GM12878 (cell line): ENCODE data around the gene TRIM32. TPM values are rescaled to one million over a fixed set of nuclear protein-coding genes. Genes with fewer than 3 reads are reported as not detected.

Source experiments
- ATAC-seq: fragments of 200-7000 bp; cut with Tn5 transposase; 3 replicates; pipeline ENCODE4 v1.9.1; 2020; ENCODE audit warnings: mild to moderate bottlenecking, moderate library complexity
- BruUV-seq: library from RNA; stranded (reverse); fragments of 400-500 nt; replicated peaks from 2 replicates; lab custom pipeline; 2021; lab: Mats Ljungman, UMichigan
- CTCF ChIA-PET: fragments of 300-600 bp; sonication (Branson Sonifier 250); formaldehyde crosslinking; extraction: SDS; loops from one replicate; lab custom pipeline; 2021; ENCODE audit warnings: inconsistent platforms; lab: Yijun Ruan, JAX
- POLR2A ChIA-PET: fragments of 350-600 bp; formaldehyde crosslinking; extraction: SDS; loops from one replicate; lab custom pipeline; 2021; ENCODE audit warnings: inconsistent platforms; lab: Charles Lee
- RAD21 ChIA-PET: fragments of 300-600 bp; sonication (Branson Sonifier 250); formaldehyde crosslinking; loops from one replicate; lab custom pipeline; 2023; ENCODE audit warnings: antibody characterized with exemption; ENCODE audit not compliant: unreplicated experiment; lab: Charles Lee
- SMC1A ChIA-PET: fragments of 300-600 bp; sonication (Branson Sonifier 250); formaldehyde crosslinking; loops from one replicate; lab custom pipeline; 2023; ENCODE audit not compliant: unreplicated experiment, uncharacterized antibody; lab: Charles Lee
- DNase-seq: peaks from one replicate; pipeline ENCODE4 v3.0.0-alpha.2; 2011; ENCODE audit warnings: low read depth, low spot score
- FAIRE-seq: peaks from 3 replicates; lab custom pipeline; 2011; peaks lifted over from hg19 to GRCh38; lab: Jason Lieb, UNC
- H2AFZ ChIP-seq: 2 replicates; pipeline ENCODE4 v1.6.0; 2011; ENCODE audit warnings: low read depth, low read length, control low read depth; ENCODE audit not compliant: control insufficient read depth
- H3K27ac ChIP-seq: 2 replicates; pipeline ENCODE4 v1.5.1; 2011; ENCODE audit warnings: control low read depth; ENCODE audit not compliant: control insufficient read depth, insufficient read depth
- H3K27me3 ChIP-seq, 2 experiments: replicated peaks in 1 of 2; 2 replicates each; pipeline versions ENCODE4 v1.6.0 to v1.6.1; 2011; ENCODE audit warnings: low read length in 1 of 2; ENCODE audit not compliant: control insufficient read depth in 2 of 2, insufficient read depth in 2 of 2
- H3K36me3 ChIP-seq, 2 experiments: 2 replicates each; pipeline ENCODE4 v1.5.1; 2011; ENCODE audit warnings: low read length in 1 of 2; ENCODE audit not compliant: control insufficient read depth in 2 of 2, insufficient read depth in 2 of 2
- H3K4me1 ChIP-seq: 2 replicates; pipeline ENCODE4 v1.6.1; 2011; ENCODE audit warnings: mild to moderate bottlenecking, low read length, moderate library complexity, mixed read lengths; ENCODE audit not compliant: control insufficient read depth, insufficient read depth
- H3K4me2 ChIP-seq: 2 replicates; pipeline ENCODE4 v1.6.0; 2011; ENCODE audit warnings: control low read depth; ENCODE audit not compliant: control insufficient read depth, insufficient read depth
- H3K4me3 ChIP-seq: fragments of 200-600 bp; sonication (generic); 2 replicates; pipeline ENCODE4 v1.5.1; 2016
- H3K79me2 ChIP-seq: 2 replicates; pipeline ENCODE4 v1.6.0; 2011; ENCODE audit warnings: low read length; ENCODE audit not compliant: control insufficient read depth, insufficient read depth
- H3K9ac ChIP-seq: 2 replicates; pipeline ENCODE4 v1.8.0; 2011; ENCODE audit warnings: low read length, control low read depth, mixed read lengths; ENCODE audit not compliant: control insufficient read depth, insufficient read depth
- H3K9me3 ChIP-seq: replicated peaks from 3 replicates; pipeline ENCODE4 v1.5.1; 2011; ENCODE audit warnings: mild to moderate bottlenecking, low read length; ENCODE audit not compliant: control insufficient read depth, insufficient read depth
- H4K20me1 ChIP-seq: 2 replicates; pipeline ENCODE4 v1.6.0; 2011; ENCODE audit not compliant: control insufficient read depth, insufficient read depth
- ATF7 ChIP-seq: fragments of 450-650 bp; IDR thresholded peaks from 2 replicates; pipeline ENCODE4 v1.6.1; 2016; ENCODE audit warnings: low read depth, mild to moderate bottlenecking
- CBX5 ChIP-seq: sonication (generic); IDR thresholded peaks from 2 replicates; pipeline ENCODE4 v1.6.1; 2016; ENCODE audit warnings: low read depth, moderate library complexity, mild to moderate bottlenecking, inconsistent platforms
- CEBPB ChIP-seq, 2 experiments: fragments of 150-350 bp in 1 of 2; IDR thresholded peaks; 2 replicates each; pipeline ENCODE4 v1.6.1; 2012 to 2014; ENCODE audit warnings: low read depth in 2 of 2, low read length in 2 of 2, borderline replicate concordance in 1 of 2, inconsistent platforms in 1 of 2
- CHD4 ChIP-seq: fragments of 200-600 bp; sonication (generic); IDR thresholded peaks from 2 replicates; pipeline ENCODE4 v1.6.1; 2016; ENCODE audit warnings: mild to moderate bottlenecking
- EP300 ChIP-seq, 2 experiments: fragments of 150-350 bp in 1 of 2; IDR thresholded peaks; 2 replicates each; pipeline ENCODE4 v1.6.1; 2011 to 2012; ENCODE audit warnings: low read depth in 2 of 2, low read length in 2 of 2, borderline replicate concordance in 1 of 2, improper control_type of control experiment in 1 of 2, inconsistent platforms in 1 of 2; ENCODE audit not compliant: control insufficient read depth in 1 of 2
- HCFC1 ChIP-seq: fragments of 150-350 bp; IDR thresholded peaks from 2 replicates; pipeline ENCODE4 v1.6.1; 2014; ENCODE audit warnings: low read length
- HDAC6 ChIP-seq: fragments of 200-600 bp; sonication (generic); IDR thresholded peaks from one replicate; pipeline ENCODE4 v1.8.0; 2017; ENCODE audit warnings: antibody characterized with exemption; ENCODE audit not compliant: unreplicated experiment
- IKZF1 ChIP-seq: fragments of 450-650 bp; conservative IDR thresholded peaks from 2 replicates; pipeline ENCODE4 v1.6.1; 2017; ENCODE audit warnings: antibody characterized with exemption, mild to moderate bottlenecking
- IKZF2 ChIP-seq, 2 experiments: fragments of 450-650 bp; IDR thresholded peaks; 2 replicates each; pipeline ENCODE4 v1.6.1; 2017; ENCODE audit warnings: mild to moderate bottlenecking in 2 of 2, moderate library complexity in 2 of 2
- KLF5 ChIP-seq: fragments of 450-650 bp; IDR thresholded peaks from 2 replicates; pipeline ENCODE4 v1.6.1; 2014; ENCODE audit warnings: mild to moderate bottlenecking; ENCODE audit not compliant: partially characterized antibody
- MTA2 ChIP-seq: fragments of 450-650 bp; IDR thresholded peaks from 2 replicates; pipeline ENCODE4 v1.6.1; 2016; ENCODE audit warnings: low read depth, mild to moderate bottlenecking, moderate library complexity
- MTA3 ChIP-seq: IDR thresholded peaks from 2 replicates; pipeline ENCODE4 v1.6.1; 2012; ENCODE audit warnings: low read length, inconsistent platforms, borderline replicate concordance
- RUNX3 ChIP-seq: IDR thresholded peaks from 2 replicates; pipeline ENCODE4 v1.6.1; 2012; ENCODE audit warnings: low read length, inconsistent platforms
- SMC3 ChIP-seq: IDR thresholded peaks from 2 replicates; pipeline ENCODE4 v1.6.1; 2011; ENCODE audit warnings: low read length, improper control_type of control experiment, borderline replicate concordance
- SPI1 ChIP-seq: IDR thresholded peaks from 2 replicates; pipeline ENCODE4 v1.6.1; 2011; ENCODE audit warnings: low read depth, mild to moderate bottlenecking, low read length, moderate library complexity, borderline replicate concordance; ENCODE audit not compliant: insufficient read depth
- TARDBP ChIP-seq: IDR thresholded peaks from 2 replicates; pipeline ENCODE4 v1.6.1; 2016; ENCODE audit warnings: borderline replicate concordance
- YY1 ChIP-seq: IDR thresholded peaks from 2 replicates; pipeline ENCODE4 v1.6.1; 2011; ENCODE audit warnings: low read depth, mild to moderate bottlenecking, low read length
- ZNF384 ChIP-seq: IDR thresholded peaks from 2 replicates; pipeline ENCODE4 v1.6.1; 2012; ENCODE audit warnings: low read depth, mild to moderate bottlenecking, low read length, improper control_type of control experiment, borderline replicate concordance
- ZNF687 ChIP-seq: fragments of 450-650 bp; IDR thresholded peaks from 2 replicates; pipeline ENCODE4 v1.6.1; 2017; ENCODE audit warnings: mild to moderate bottlenecking, moderate library complexity
- WGBS: methylation state at CpG from one replicate; pipeline ENCODE4 v1.1.6; 2016; ENCODE audit warnings: low lambda C conversion rate; ENCODE audit not compliant: insufficient replicate concordance, insufficient coverage; ENCODE audit errors: missing lambda C conversion rate; 5-methylcytosine and 5-hydroxymethylcytosine counted together
- in situ Hi-C: fragments of 300-500 bp; cut with MboI; formaldehyde crosslinking; loops from 9 replicates; pipeline ENCODE4 v1.14.3; 2018; ENCODE audit warnings: mixed read lengths
- intact Hi-C: fragments of 100-400 bp; cut with micrococcal nuclease; formaldehyde crosslinking; loops from one replicate; pipeline ENCODE4 v1.14.2; 2022; ENCODE audit not compliant: unreplicated experiment
- polyA plus RNA-seq, 11 experiments: library from polyadenylated mRNA; depleted of rRNA in 4 of 11; unstranded in 6 of 11; stranded (reverse) in 5 of 11; fragments of >200 nt; fragmentation: Nextera tagmentation in 4 of 11; fragmentation: Illumina TruSeq in 1 of 11; extraction: Ambion mirVana in 4 of 11; extraction: Trizol in 1 of 11; gene quantifications; 1 replicate in 1 of 11; 2 replicates in 10 of 11; pipeline versions ENCODE4 v1.2.1 to v1.2.3, GENCODE V29; 2011 to 2016; ENCODE audit warnings: inconsistent platforms in 2 of 11, missing spikeins in 2 of 11, low read depth in 1 of 11
- total RNA-seq, 4 experiments: library from RNA; depleted of rRNA in 3 of 4; stranded (reverse); fragments of >200 nt in 3 of 4; fragmentation: Illumina TruSeq in 1 of 4; extraction: Trizol in 1 of 4; gene quantifications; 2 replicates each; pipeline versions ENCODE4 v1.2.1 to v1.2.3, GENCODE V29; 2013 to 2021
- TF ChIP-seq, protein P1 (sequence below): fragments of 150-350 bp; IDR thresholded peaks from 2 replicates; pipeline ENCODE4 v1.6.1; 2014; ENCODE audit warnings: mild to moderate bottlenecking, low read depth, low read length

Gene TRIM32
- total and polyA plus RNA-seq, 10 of the 15 experiments (the other 5 are each of a cell fraction or from before 2014, with no cell fraction given), result 7.1 to 23.8 (median 12.2) TPM

GRCh38 chr9:116671605-116672004 lies 15.5 kb upstream of the TRIM32 start:
- ChIA-PET CTCF (no interaction called here), RAD21 (no interaction called here)
- no peak overlapping the region for H3K4me2 ChIP-seq
- H3K27me3 ChIP-seq, result no peaks in the 10 kb centered on the region
- H3K79me2 ChIP-seq, result no peaks in the 10 kb centered on the region
- DNase-seq (peak; percentile 31), FAIRE-seq (no peak)
- no peaks in the 10 kb centered on the region for H3K4me1 ChIP-seq
- 50% methylated on average over 2 of the region's 2 CpGs for WGBS
- intact Hi-C loops, result no loop called here
- H3K27ac ChIP-seq, result no peak overlapping the region
- H3K9me3 ChIP-seq, result peaks cover 10% of the 10 kb centered on the region; the same call in 2 of the 3 replicates
- no peak overlapping the region for H3K9ac ChIP-seq
- TF ChIP-seq RUNX3, result peak; percentile 32
- no peak for TF ChIP-seq KLF5
- TF ChIP-seq MTA2, result peak; percentile 66; the same call in 1 of the 2 replicates
- TF ChIP-seq IKZF1, result 0 out of 2 replicates have a peak, but pooled peaks have one; percentile 34
- TF ChIP-seq ATF7, result 0 out of 2 replicates have a peak, but pooled peaks have one; percentile 22
- TF ChIP-seq EP300 (IDR thresholded peaks at IDR 0.05; ENCODE audit: borderline replicate concordance in 1 of 2, control insufficient read depth in 1 of 2, low read depth in 2 of 2, low read length in 2 of 2), result 0 out of 4 replicates have a peak, but pooled peaks of 1 of the 2 experiments have one; percentile 36
- TF ChIP-seq ZNF384, result no peak
- peak; percentile 56 to 58; a peak in 2 of 4 replicates for TF ChIP-seq IKZF2 (IDR thresholded peaks at IDR 0.05)
- TF ChIP-seq SMC3, result no peak
- no peak for TF ChIP-seq TARDBP
- TF ChIP-seq HDAC6, result no peak
- TF ChIP-seq SPI1, result peak; percentile 82; the same call in 1 of the 2 replicates
- TF ChIP-seq MTA3, result no peak
- TF ChIP-seq HCFC1, result no peak
- TF ChIP-seq CHD4, result no peak
- 0 out of 2 replicates have a peak, but pooled peaks have one; percentile 29 for TF ChIP-seq YY1
- TF ChIP-seq CEBPB (IDR thresholded peaks at IDR 0.05; ENCODE audit: borderline replicate concordance in 1 of 2, low read depth in 2 of 2, low read length in 2 of 2), result no peak
- TF ChIP-seq CBX5, result 0 out of 2 replicates have a peak, but pooled peaks have one; percentile 60
- TF ChIP-seq, protein P1, sequence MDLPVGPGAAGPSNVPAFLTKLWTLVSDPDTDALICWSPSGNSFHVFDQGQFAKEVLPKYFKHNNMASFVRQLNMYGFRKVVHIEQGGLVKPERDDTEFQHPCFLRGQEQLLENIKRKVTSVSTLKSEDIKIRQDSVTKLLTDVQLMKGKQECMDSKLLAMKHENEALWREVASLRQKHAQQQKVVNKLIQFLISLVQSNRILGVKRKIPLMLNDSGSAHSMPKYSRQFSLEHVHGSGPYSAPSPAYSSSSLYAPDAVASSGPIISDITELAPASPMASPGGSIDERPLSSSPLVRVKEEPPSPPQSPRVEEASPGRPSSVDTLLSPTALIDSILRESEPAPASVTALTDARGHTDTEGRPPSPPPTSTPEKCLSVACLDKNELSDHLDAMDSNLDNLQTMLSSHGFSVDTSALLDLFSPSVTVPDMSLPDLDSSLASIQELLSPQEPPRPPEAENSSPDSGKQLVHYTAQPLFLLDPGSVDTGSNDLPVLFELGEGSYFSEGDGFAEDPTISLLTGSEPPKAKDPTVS, result no peak
- TF ChIP-seq ZNF687, result no peak
- TF ChIP-seq, all 136 proteins: peak for 9
- ChIA-PET SMC1A (no interaction called here), POLR2A (no interaction called here)
- H3K4me3 ChIP-seq, result no peak overlapping the region
- in situ Hi-C loops, result no loop called here
- no peak overlapping the region for H2AFZ ChIP-seq
- peak; percentile 79 for ATAC-seq
- H3K36me3 ChIP-seq, result no peaks in the 10 kb centered on the region
- BruUV-seq, result no TSS peak
- H4K20me1 ChIP-seq, result no peaks in the 10 kb centered on the region
